Cardiac muscle cell (in vitro differentiated cells and primary cell): ENCODE results near the gene DNALI1. TPM values are rescaled to one million over a fixed set of nuclear protein-coding genes. Genes with fewer than 3 reads are reported as not detected.

ENCODE experiments used
- DNase-seq, 2 donors: peaks; one replicate each; pipeline versions ENCODE4 v3.0.0 to v3.0.0-alpha.2; 2010 to 2017; ENCODE audit warnings: low read depth in 1 of 2, low spot score in 1 of 2
- H3K27ac ChIP-seq: fragments of 200-600 bp; sonication (generic); 2 replicates; pipeline ENCODE4 v1.5.1; 2016
- H3K27me3 ChIP-seq: fragments of 200-600 bp; sonication (generic); 2 replicates; pipeline ENCODE4 v1.6.0; 2016; ENCODE audit warnings: control low read depth
- H3K36me3 ChIP-seq: fragments of 200-600 bp; sonication (generic); 2 replicates; pipeline ENCODE4 v1.5.1; 2016; ENCODE audit warnings: control low read depth
- H3K4me1 ChIP-seq: fragments of 200-600 bp; sonication (generic); 2 replicates; pipeline ENCODE4 v1.8.1; 2017; ENCODE audit warnings: low read depth, mild to moderate bottlenecking, mixed run types
- H3K4me3 ChIP-seq: fragments of 200-600 bp; sonication (generic); 2 replicates; pipeline ENCODE4 v1.5.1; 2016; ENCODE audit warnings: mild to moderate bottlenecking
- H3K9me3 ChIP-seq: fragments of 200-600 bp; sonication (generic); 2 replicates; pipeline ENCODE4 v1.5.1; 2017; ENCODE audit warnings: low read depth, mild to moderate bottlenecking, control low read depth
- polyA plus RNA-seq: library from polyadenylated mRNA; unstranded; fragments of >200 nt; fragmentation: Nextera tagmentation; extraction: Ambion mirVana; gene quantifications from 2 replicates; pipeline ENCODE4 v1.2.1, GENCODE V29; 2016
- total RNA-seq: library from RNA; depleted of rRNA; stranded (reverse); fragments of >200 nt; gene quantifications from 2 replicates; pipeline ENCODE4 v1.2.3, GENCODE V29; 2016
- TF ChIP-seq, protein P1 (sequence below): IDR thresholded peaks from 2 replicates; pipeline ENCODE4 v1.5.1; 2012; ENCODE audit warnings: low read depth, mild to moderate bottlenecking, low read length

Gene DNALI1
- total and polyA plus RNA-seq, 2 experiments from 2014 or later = 17.8 to 43.2 TPM

DNA sequence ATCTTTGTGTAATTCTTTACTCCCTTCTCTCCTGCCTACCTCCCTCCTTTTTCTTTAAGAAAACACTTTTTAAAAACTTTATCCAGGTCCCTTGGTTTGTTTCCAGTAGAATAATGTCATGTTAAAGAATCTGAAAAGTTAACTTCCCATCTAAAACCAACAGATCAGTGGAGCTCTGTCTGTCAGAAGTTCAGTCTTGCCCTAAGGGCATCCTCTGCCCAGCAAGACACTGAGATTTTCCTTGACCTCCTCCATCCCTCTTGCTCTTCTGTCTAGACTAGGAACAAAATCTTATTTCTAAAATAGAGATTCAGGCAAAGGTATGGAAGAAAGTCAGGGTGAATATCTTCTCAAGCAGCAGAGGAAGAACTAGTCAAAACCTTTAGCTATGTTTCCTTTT is 44.7 kb downstream of the DNALI1 start:
- Histone ChIP-seq H3K9me3 (no peaks in the 10 kb centered on the region), H3K4me3 (no peak overlapping the region), H3K36me3 (no peaks in the 10 kb centered on the region), H3K4me1 (no peaks in the 10 kb centered on the region), H3K27ac (no peak overlapping the region), H3K27me3 (peaks cover 58% of the 10 kb centered on the region)
- DNase-seq = no peak
- TF ChIP-seq, protein P1, sequence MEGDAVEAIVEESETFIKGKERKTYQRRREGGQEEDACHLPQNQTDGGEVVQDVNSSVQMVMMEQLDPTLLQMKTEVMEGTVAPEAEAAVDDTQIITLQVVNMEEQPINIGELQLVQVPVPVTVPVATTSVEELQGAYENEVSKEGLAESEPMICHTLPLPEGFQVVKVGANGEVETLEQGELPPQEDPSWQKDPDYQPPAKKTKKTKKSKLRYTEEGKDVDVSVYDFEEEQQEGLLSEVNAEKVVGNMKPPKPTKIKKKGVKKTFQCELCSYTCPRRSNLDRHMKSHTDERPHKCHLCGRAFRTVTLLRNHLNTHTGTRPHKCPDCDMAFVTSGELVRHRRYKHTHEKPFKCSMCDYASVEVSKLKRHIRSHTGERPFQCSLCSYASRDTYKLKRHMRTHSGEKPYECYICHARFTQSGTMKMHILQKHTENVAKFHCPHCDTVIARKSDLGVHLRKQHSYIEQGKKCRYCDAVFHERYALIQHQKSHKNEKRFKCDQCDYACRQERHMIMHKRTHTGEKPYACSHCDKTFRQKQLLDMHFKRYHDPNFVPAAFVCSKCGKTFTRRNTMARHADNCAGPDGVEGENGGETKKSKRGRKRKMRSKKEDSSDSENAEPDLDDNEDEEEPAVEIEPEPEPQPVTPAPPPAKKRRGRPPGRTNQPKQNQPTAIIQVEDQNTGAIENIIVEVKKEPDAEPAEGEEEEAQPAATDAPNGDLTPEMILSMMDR = no peak

DNA sequence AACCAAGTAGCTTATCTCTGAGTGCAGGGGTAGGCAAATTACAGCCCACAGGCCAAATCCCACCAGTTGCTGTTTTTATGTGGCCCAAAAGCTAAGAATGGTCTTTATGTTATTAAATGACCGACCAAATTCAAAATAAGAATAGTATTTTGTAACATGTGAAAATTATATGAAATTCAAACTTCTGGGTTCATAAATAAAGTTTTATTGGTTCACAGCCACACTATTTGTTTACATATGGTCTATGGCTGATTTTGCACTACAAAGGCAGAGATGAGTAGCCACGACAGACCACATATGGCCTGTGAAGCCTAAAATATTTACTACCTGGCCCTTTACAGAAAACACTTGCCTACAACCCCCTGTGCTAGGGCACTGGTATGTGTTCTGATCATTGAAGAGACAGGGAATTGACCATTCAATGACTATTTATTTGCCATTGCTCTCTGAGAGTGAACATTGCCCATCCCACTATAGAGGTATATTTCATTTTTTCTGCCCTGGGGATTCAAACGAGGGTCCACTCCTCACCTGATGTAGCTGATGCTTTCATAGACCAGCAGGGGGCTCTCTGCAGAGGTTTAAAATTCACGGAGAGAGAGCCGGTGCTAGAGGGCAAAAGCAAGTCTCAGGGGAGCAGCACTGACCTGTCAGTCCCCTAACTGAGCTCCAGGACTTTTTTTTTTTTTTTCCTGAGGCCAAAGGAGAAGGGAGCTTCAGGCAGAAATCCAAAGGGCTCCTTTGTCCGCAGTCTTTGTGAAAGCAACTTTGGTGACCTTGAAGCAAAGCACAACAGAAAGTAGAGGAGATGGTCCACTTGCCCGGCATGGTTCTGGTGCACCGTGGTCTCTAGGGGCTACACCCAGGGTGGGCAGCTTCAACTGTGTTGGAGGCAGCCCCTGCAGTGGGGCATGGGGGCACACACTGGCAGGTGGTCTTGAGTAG is 46.3 kb downstream of the DNALI1 start:
- Histone ChIP-seq H3K27me3 (peaks cover 65% of the 10 kb centered on the region), H3K27ac (no peak overlapping the region), H3K4me3 (no peak overlapping the region), H3K4me1 (no peaks in the 10 kb centered on the region), H3K9me3 (no peaks in the 10 kb centered on the region), H3K36me3 (no peaks in the 10 kb centered on the region)
- TF ChIP-seq, protein P1 = peak; percentile 83
- DNase-seq = peak; percentile 56 to 75

DNA sequence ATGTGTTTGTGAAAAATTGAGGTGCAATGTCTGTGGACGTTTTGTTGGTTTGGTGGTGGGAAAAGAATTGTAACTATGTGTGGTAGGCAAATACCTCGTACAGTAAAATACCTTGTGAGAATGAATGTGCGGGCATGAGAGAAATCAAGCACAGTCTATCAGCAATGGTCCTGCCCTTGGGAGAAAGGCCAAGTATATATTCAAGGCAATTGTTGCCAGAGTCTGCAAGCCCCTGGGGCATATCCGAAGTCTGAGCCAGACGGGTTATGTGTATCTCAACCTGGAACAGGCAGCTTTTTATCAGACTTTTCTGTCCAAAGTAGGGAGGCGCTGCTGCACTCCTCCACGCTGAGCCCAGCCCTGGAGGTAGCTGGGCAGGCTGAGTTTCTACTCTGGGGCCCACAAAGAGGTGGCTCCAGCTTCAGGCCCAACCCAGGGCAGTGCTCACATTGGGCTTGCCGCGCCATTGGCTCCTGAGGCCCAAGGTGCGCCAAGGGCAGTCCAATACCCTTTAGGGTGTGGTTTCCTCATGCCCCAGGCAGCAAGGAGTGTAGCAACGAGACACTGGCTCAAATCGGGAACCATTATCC is 48.4 kb downstream of the DNALI1 start:
- peaks cover 72% of the 10 kb centered on the region for H3K27me3 ChIP-seq

DNA sequence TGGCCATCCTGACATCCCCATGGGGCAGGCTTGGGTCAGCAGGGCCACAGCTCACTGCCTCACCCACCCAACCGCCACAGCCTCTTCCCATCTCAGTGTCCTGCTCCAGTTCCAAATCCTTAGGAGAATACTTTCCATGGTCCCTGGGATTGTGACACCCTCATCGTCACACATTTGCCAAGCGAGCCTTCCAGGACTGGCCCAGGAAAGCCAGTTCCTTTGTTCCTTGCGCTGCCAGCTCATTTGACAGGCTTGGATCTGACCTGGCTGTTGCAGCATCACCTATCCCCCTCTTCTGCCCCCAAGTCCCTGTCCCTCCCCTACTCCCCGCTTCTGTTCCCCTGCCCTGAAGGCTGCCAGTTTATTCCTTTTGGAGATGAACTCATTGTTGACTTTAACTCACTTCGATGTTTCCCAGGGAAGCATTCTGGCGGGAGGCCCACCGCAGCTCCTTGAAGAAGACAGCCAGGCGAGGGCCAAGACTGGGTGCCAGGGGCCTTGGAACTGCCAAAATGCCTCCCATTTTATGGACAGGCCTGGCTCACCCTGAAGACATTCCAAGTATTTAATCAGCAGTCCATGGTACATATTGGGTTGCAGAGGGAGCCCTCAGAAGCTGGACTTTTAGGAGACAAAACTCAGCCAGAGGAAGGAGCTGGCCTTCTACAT is 49.2 kb downstream of the DNALI1 start:
- TF ChIP-seq, protein P1 = no peak
- H3K27me3 ChIP-seq = peaks cover 73% of the 10 kb centered on the region
- no peak overlapping the region for H3K27ac ChIP-seq
- no peak overlapping the region for H3K4me3 ChIP-seq
- no peaks in the 10 kb centered on the region for H3K36me3 ChIP-seq
- no peaks in the 10 kb centered on the region for H3K9me3 ChIP-seq
- H3K4me1 ChIP-seq = no peaks in the 10 kb centered on the region
- DNase-seq = peak in 1 of 2 donors; percentile 55

More for the DNA sequence above, 48.4 kb downstream of the DNALI1 start:
- TF ChIP-seq, protein P1 = no peak
- H3K36me3 ChIP-seq = no peaks in the 10 kb centered on the region
- H3K27ac ChIP-seq = no peak overlapping the region
- peak in 1 of 2 donors; percentile 31 for DNase-seq
- H3K9me3 ChIP-seq = no peaks in the 10 kb centered on the region
- H3K4me1 ChIP-seq = no peaks in the 10 kb centered on the region
- no peak overlapping the region for H3K4me3 ChIP-seq

DNA sequence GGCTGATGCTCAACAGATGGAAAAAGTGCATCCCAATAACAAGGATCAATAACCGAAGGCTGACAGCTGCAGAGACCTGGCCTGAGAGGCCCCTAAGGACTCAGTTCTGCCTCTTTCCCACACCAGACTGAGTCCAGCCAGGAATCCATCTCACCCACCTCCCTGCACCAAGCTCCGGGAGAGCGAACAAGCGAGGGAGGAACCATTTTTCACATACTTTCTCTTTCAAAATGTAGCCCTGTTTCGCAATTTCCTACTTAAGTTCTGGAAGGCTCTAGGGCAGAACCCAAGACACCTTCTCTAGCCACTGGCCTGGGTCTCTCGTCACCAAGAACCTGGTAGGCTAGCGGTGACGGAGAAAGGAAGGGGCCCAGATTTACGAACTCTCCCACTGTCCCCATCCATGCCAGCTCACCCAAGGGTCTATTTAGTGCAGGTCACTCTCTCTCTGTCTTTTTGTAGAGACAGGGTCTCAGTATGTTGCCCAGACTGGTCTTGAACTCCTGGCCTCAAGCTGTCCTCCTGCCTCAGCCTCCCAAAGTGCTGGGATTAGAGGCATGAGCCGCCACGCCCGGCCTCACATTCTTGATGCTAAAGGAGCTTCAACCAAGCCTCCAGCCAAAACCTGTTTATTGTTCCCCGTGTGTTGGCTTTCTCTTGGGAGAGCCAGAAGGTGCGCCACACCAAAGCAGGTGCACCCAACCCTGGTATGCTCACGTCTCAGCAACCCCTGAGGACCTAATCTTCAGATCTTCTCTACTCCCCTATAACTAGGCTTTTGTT is 49.9 kb downstream of the DNALI1 start:
- H3K9me3 ChIP-seq = no peaks in the 10 kb centered on the region
- TF ChIP-seq, protein P1 = no peak
- H3K36me3 ChIP-seq = no peaks in the 10 kb centered on the region
- no peaks in the 10 kb centered on the region for H3K4me1 ChIP-seq
- peaks cover 74% of the 10 kb centered on the region for H3K27me3 ChIP-seq
- peak in 1 of 2 donors; percentile 84 for DNase-seq
- H3K27ac ChIP-seq = no peak overlapping the region
- no peak overlapping the region for H3K4me3 ChIP-seq
